GM19438 (cell line): Measurements from ENCODE around the gene RNF181.
"Not testable (repeated sequence)": the region's sequence is repeated elsewhere in the genome, so short reads cannot be mapped to it uniquely, and the experiment has no call there.

Source experiments
- ATAC-seq: cut with Tn5 transposase; IDR thresholded peaks from one replicate; pipeline ENCODE4 v1.9.1; 2021; ENCODE audit warnings: low read depth; ENCODE audit not compliant: unreplicated experiment

Gene RNF181

DNA sequence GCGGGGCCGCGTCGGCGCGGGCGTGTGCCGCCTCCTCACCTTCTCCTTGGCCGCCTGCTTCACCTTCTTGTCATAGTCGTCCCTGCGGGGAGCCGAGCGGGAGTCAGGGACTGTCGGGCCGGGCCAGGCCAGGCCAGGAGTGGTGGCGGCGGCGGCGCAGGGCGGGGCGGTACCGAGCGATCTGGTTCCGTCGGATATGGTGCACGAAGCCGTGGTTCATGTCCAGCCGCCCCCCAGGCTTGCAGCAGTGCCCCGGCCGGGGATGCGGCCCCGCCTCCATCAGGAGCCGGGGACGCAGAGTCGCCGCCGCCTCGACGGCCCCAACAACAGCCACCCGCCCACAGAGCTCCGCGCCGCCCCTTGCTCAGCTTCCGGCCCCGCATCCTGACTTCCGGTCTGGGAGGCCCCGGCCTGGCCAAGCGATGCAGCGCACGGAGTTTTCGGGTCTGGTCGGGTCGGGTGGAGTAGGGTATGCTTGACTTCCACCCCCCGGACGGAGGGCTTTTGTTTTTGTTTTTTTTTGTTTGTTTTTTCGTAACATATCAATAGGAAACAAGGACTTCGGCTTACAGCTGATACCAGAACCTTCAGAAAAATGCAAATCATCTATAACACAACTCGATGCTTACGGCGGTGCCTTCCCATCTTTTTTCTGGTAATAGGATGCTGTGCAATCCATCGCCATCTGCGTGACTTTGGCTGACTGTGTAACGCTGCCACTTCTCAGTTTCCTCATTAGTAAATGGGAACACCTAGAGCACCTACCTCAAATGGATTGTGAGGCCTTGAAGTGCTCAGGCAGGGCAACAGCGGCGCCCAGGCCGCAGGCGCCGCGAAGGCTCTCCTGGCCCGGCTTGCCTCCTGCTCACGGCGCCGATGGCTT, 16.4 kb downstream of the RNF181 start, which contains the start of gene C2orf68:
Gene C2orf68 (minus strand): TSS at position 362 of the 883 bp plus-strand sequence. CDS start 82 bp downstream, at position 280.
- ATAC-seq = peak; percentile 70

DNA sequence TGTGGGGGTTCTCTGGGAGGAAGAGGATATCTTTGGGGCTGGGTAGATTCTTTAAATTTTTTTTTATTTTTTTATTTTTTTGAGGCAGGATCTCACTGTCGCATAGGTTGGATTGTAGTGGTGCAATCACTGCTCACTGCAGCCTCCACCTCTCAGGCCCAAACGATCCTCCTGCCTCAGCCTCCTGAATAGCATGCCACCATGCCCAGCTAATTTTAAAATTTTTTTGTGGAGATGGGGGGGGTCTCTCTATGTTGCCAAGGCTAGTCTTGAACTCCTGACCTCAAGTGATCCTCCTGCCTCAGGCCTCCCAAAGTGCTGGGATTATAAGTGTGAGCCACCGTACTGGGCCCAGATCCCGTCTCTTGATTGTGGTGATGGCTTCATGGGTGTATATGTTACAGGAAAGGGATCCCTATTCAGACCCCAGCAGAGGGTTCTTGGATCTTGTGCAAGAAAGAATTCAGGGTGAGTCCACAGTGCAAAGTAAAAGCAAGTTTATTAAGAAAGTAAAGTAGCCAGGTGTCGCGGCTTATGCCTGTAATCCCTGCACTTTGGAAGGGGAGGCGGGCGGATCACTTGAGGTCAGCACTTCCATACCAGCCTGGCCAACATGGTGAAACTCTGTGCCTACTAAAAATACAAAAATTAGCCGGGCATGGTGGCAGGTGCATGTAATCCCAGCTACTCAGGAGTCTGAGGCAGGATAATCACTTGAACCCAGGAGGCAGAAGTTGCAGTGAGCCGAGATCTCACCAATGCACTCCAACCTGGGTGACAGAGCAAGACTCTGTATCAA, 18.4 kb downstream of the RNF181 start:
- no peak for ATAC-seq

GRCh38 chr2:85614757-85615156, 19.2 kb downstream of the RNF181 start:
- not testable (repeated sequence) for ATAC-seq

DNA sequence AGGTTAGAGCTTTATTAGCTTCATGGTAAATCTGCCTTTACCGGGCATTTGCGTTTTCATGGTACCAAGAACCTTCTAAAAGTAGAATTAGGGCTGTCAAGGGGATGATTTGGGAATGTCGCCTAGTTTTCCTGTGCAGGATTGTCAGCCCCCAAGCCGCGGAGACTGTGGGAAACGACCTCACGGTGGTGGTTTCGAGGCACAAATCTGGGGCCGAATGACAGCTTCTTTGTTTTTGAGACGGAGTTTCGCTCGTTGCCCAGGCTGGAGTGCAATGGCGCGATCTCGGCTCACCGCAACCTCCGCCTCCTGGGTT, 19.8 kb downstream of the RNF181 start:
- no peak for ATAC-seq

DNA sequence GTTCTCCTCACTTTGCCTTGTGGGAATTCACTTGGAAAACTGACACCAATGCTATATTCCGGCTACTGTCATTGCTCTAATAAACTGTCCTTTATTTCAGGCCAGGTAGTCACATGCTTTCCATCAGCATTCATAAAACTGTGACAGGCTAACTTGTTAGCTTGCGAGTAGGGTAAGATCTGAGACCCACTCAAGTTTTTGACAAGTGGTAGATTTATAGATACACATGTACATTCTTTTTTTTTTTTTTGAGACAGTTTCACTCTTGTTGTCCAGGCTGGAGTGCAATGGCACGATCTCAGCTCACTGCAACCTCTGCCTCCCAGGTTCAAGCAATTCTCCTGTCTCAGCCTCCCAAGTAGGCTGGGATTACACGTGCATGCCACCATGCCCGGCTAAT, 22.2 kb downstream of the RNF181 start:
- not testable (repeated sequence) for ATAC-seq

DNA sequence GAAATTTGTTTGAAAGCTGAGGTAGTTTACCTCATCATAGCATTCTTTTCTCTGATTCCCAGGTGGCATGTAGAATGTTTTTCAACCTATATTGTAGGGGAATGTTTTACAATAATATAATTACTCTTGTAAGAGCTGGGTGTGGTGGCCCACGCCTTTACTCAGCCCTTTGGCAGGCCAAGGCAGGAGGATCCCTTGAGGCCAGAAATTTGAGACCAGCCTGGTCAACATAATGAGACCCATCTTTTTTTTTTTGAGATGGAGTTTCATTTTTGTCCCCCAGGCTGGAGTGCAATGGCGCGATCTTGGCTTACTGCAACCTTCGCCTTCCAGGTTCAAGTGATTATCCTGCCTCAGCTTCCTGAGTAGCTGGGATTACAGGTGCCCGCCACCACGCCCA, 24.1 kb downstream of the RNF181 start:
- no peak for ATAC-seq

GRCh38 chr2:85621338-85621737, 25.8 kb downstream of the RNF181 start:
- no peak for ATAC-seq

DNA sequence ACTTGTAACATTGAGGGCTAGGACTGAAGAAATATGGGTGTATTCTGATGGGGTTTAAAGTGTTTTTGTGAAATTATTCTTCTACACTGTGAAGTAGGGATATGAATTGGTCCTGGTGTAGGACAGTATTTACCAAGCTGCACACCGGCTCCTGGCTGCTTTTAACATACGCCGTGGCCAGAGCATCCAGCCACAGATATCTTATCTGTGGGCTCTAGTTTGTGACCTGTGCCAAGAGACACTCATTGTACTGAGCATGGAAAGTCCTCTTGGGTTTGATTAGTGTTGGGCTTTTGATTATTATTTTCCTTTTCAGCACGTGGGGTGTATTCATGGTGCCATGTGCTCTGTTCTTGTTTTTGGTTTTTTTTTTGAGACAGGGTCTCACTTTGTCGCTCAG, 28.4 kb downstream of the RNF181 start:
- no peak for ATAC-seq

DNA sequence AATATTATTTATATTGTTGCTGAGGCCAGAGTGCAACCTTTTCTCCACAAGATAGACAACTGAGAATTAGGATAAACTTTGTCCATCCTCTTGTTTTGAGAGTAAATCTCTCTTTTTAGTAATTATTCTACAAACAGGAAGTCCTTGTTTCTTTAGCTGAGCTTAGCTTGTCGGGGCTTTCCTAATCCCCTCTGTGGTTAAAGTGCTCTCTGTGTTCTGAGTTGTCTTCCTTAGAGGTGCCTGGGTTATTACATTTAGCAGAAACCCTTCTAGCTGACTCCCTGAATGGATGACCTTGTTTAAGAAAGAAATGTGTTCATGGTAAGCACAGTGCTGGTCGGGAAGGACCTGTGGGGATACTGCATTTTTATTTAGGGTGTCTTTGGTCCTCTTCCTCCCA, 33.1 kb downstream of the RNF181 start:
- no peak for ATAC-seq

GRCh38 chr2:85631316-85631715, 35.8 kb downstream of the RNF181 start:
- ATAC-seq = no peak

DNA sequence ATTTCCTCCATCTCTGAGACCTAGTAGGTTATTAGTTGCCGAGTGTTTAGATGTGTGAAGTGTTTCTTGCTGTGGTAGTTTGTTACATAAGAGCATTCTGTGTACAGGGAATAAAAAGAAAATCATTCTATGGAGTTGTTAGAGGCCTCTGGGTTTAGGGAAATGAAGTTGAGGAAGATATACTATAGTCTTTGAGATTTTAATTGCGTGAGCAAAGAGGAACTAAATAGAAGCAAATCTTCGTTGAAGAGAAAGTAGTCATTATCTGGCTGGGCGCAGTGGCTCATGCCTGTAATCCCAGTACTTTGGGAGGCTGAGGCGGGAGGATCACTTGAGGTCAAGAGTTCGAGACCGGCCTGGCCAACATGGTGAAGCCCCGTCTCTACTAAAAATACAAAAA, 39.5 kb downstream of the RNF181 start:
- ATAC-seq = no peak

DNA sequence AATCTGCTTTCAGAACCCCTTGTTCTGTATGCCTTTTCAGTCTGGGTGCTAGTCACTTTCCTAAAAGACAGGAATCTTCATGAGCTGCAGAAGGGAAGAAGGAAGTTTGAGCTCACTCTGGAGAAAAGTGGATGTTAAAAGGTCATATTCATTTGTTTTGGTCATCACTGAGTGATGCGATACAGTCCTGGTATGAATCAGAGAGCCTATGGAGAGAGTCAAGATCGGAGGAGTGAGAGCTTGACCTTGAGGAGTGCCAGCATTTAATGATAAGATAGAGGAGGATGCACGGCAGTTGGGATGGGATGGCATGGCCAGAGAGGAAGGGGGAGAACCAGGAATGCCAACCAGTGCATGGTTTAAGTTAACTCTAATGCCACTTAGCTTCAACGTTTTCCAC, 40.1 kb downstream of the RNF181 start:
- ATAC-seq = no peak

- peak; percentile 82 for ATAC-seq
These were observed 47.2 kb downstream of the RNF181 start for GRCh38 chr2:85642725-85643124.

GRCh38 chr2:85644909-85645308, 49.4 kb downstream of the RNF181 start:
- no peak for ATAC-seq

DNA sequence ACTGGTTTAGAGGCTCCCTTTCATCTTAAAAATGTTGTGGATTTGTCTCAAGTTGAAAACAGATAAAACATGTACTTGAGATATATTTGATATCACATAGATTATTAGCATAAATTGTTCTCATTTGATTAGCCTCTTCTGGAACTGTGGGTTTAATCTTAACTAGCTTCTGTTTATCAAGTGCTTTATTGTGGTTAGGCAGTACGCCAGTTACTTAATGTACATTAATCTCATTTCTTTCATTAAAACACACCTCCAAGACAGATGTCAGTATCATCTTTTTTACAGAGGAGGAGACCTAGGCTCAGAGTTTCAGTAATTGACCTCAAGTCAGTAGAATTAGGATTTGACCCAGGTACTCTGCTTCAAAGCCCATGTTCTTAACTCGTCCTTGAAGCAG, 50.6 kb downstream of the RNF181 start:
- no peak for ATAC-seq
